Activated naive CD4-positive, alpha-beta T cell treated with anti-CD3 and anti-CD28 coated beads, Interleukin-2, amount 50 U/mL, for 24 hours (primary cell): ENCODE results near the gene SMC6.
A peak's percentile ranks its signal among the peaks of the same experiment; 100 is the strongest.

ENCODE experiments used
- H3K27ac Mint-ChIP-seq: one replicate; pipeline ENCODE4 v1.8.0; 2021; ENCODE audit warnings: mild to moderate bottlenecking, mixed read lengths
- H3K27me3 Mint-ChIP-seq: one replicate; pipeline ENCODE4 v1.8.0; 2021; ENCODE audit warnings: mixed read lengths
- H3K36me3 Mint-ChIP-seq: one replicate; pipeline ENCODE4 v1.8.0; 2021; ENCODE audit warnings: mixed read lengths
- H3K4me1 Mint-ChIP-seq: one replicate; pipeline ENCODE4 v1.8.0; 2021; ENCODE audit warnings: mixed read lengths
- H3K4me3 Mint-ChIP-seq: one replicate; pipeline ENCODE4 v1.8.0; 2021; ENCODE audit warnings: mild to moderate bottlenecking, mixed read lengths
- H3K9me3 Mint-ChIP-seq: one replicate; pipeline ENCODE4 v1.8.0; 2021; ENCODE audit warnings: mixed read lengths

The SMC6 gene, protein sequence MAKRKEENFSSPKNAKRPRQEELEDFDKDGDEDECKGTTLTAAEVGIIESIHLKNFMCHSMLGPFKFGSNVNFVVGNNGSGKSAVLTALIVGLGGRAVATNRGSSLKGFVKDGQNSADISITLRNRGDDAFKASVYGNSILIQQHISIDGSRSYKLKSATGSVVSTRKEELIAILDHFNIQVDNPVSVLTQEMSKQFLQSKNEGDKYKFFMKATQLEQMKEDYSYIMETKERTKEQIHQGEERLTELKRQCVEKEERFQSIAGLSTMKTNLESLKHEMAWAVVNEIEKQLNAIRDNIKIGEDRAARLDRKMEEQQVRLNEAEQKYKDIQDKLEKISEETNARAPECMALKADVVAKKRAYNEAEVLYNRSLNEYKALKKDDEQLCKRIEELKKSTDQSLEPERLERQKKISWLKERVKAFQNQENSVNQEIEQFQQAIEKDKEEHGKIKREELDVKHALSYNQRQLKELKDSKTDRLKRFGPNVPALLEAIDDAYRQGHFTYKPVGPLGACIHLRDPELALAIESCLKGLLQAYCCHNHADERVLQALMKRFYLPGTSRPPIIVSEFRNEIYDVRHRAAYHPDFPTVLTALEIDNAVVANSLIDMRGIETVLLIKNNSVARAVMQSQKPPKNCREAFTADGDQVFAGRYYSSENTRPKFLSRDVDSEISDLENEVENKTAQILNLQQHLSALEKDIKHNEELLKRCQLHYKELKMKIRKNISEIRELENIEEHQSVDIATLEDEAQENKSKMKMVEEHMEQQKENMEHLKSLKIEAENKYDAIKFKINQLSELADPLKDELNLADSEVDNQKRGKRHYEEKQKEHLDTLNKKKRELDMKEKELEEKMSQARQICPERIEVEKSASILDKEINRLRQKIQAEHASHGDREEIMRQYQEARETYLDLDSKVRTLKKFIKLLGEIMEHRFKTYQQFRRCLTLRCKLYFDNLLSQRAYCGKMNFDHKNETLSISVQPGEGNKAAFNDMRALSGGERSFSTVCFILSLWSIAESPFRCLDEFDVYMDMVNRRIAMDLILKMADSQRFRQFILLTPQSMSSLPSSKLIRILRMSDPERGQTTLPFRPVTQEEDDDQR

DNA sequence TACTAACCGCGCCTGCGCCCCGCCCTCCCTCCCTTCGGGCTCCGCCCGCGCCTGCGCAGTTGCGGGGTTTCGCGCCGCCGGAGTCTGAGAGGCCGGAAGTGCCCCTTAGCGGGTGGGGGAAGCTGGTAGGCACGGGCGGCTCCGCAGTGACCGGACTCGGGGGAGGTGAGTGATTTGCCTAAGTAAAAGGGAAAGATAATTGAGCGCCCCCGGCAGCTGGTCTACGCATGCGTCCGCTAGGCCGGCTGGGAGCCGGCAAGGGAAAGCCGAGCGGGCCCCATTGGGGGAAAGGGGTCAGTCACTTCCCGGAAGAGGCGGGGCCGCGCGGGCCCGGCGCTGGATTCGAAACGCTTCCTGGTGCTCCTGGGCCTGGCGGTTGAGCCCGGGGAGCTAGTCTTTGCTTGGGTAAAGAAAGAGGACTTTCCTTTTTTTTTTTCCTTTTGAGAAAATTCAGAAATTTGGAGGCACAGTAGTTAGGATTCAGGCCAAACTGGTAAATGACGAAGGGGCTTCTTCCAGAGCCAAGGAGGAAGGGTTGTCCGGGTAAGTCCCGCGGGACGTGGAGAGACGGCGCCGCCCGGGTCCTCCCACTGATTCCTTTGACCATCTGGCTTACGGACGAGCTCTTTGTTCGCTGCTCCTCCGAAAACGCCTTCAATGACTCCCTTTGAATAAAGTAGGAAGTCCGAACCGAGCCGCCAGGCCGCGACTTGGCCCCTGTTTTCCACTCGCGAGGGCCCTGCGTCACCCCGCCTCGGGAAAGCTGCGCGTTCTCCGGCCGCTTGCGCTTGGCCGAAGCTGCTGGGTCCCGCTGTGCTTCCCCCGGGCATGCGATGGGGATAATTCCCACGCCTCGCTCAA is at the start of gene SMC6, which contains the start of gene GEN1:
TSS of gene SMC6 (minus strand) at position 8 of the 861 bp plus-strand sequence. CDS start 7,864 bp downstream, outside the sequence.
TSS of gene GEN1 (plus strand) at position 336 of the 861 bp plus-strand sequence. CDS start 5,806 bp downstream, outside the sequence.
- Mint-ChIP-seq H3K4me1 (peaks cover 28% of the 10 kb centered on the region), H3K4me3 (peak within 1 kb of the TSS; percentile 95), H3K27ac (peak within 1 kb of the TSS; percentile 89), H3K27me3 (no peaks in the 10 kb centered on the region), H3K36me3 (no peaks in the 10 kb centered on the region), H3K9me3 (no peaks in the 10 kb centered on the region)

DNA sequence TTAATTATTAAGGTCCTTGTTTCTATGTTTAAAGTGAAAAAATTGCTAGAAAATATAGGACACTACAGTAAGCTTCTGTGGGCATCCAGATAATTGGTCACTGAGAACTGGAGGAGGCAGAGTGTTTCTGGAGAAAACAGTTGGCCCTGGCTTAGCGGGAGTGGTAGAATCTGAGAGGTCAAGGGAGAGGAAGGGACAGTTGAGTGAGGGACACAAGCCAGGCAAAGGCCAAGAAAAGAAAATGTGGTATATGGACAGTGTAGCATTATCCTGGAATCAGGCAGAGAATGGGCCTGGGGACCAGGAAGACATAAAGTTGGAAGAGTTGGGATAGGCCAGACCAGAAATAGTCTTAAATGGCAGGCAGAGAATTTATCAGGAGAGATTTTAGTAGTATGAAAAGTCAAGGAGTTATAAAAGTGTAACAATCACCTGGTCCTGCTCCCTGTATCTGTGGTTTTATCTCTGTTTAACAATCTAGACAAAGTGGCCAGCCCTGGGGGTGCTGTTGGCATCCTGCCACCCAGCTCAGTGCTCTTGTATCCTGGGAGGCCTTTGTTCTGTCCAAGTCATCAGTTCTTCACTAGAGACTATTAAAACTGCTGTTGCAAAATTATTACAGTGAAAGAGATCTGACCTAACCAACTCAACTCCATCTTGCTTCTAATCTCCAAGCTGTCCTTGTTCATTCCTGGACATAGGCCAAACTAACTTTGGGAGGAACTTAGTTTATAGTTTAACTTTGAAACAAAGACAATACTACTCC is 47.3 kb upstream of the SMC6 start:
- Mint-ChIP-seq H3K4me1 (no peaks in the 10 kb centered on the region), H3K27me3 (peaks cover 9% of the 10 kb centered on the region), H3K27ac (no peak overlapping the region)

DNA sequence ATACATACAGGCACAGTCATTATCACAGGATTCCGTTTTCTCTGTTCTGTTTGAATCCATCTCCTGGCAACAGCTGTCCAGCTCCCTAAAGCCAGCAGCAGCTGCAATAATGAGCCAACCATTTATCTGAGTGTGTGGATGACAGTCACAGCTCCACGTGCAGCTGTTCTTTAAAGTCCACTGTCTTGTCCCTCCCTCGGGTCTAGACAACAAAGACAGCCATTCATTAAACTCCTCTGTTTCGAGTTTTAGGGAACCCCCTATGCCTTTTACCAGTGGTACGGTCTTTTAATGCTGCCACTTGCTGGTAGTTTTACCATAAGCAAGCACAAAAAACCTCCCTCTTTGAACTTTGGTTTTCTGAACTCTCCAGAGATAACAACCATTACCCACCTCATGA is 46.6 kb upstream of the SMC6 start:
- Mint-ChIP-seq H3K36me3 (no peaks in the 10 kb centered on the region), H3K4me3 (no peak overlapping the region), H3K9me3 (no peaks in the 10 kb centered on the region), H3K4me1 (no peaks in the 10 kb centered on the region), H3K27me3 (peaks cover 9% of the 10 kb centered on the region), H3K27ac (no peak overlapping the region)

More for the DNA sequence above, 47.3 kb upstream of the SMC6 start:
- Mint-ChIP-seq H3K9me3 (no peaks in the 10 kb centered on the region), H3K4me3 (no peak overlapping the region), H3K36me3 (no peaks in the 10 kb centered on the region)

DNA sequence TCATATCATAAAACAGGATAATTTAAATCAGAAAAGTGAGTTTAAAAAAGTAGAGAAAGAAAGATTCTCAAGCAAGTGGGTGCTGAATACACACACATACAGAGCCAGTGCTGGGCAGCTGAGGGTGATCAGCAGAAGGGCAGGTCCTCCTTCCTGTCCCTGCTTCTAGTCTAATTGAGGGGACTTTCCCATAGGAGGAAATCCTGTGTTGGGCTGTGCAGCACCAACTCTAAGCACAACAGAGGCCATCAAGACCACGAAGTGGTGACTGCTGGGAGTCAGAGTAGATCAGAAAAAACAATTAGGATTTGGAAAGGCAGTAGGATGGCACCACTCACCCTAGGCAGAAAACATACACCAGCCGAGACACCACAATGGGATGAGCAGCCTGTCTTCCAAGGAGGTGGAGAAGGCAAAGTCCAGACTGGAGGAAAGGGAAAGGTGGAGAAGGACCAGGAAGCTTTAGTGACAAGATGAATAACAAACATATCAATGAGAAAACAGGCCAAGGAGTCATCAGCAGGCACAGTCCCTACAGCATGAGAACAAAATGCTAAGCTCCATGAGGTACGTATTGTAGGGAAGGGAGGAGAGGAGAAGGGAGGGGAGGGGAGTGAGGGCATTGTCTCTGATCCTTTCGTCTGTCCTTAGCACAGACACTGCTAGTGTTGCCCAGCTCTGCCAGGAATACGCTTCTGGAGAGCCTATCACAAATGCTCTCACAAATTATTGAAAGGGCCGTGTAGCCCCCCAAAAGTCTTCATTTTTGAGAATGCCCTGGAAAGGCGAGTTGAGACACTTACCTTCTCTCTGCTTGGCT is 45.9 kb upstream of the SMC6 start:
- H3K36me3 Mint-ChIP-seq = no peaks in the 10 kb centered on the region
- H3K9me3 Mint-ChIP-seq = no peaks in the 10 kb centered on the region
- H3K27ac Mint-ChIP-seq = no peak overlapping the region
- H3K27me3 Mint-ChIP-seq = peaks cover 11% of the 10 kb centered on the region
- H3K4me3 Mint-ChIP-seq = no peak overlapping the region
- H3K4me1 Mint-ChIP-seq = no peaks in the 10 kb centered on the region

DNA sequence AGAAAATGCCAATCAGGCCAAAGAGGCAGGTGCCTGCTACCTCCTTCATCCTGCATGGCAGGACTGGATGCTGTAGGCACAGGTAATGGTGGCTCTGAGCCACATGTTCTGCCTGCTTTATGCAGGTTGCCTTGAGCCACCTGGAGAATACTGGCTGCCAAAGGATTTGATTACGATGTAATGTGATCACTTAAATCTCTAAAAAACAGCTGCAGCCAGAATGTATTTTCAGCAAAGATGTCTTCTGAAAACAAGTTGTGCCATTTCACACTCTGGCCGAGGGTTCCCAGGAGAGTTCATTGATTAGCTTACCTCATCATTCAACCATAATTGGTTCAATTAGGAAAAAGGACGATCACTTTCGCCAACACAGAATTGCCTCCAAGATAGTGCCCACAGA is 44.7 kb upstream of the SMC6 start:
- peaks cover 10% of the 10 kb centered on the region for H3K27me3 Mint-ChIP-seq
- H3K9me3 Mint-ChIP-seq = no peaks in the 10 kb centered on the region
- H3K4me3 Mint-ChIP-seq = no peak overlapping the region
- H3K27ac Mint-ChIP-seq = no peak overlapping the region
- H3K4me1 Mint-ChIP-seq = no peaks in the 10 kb centered on the region
- H3K36me3 Mint-ChIP-seq = no peaks in the 10 kb centered on the region

DNA sequence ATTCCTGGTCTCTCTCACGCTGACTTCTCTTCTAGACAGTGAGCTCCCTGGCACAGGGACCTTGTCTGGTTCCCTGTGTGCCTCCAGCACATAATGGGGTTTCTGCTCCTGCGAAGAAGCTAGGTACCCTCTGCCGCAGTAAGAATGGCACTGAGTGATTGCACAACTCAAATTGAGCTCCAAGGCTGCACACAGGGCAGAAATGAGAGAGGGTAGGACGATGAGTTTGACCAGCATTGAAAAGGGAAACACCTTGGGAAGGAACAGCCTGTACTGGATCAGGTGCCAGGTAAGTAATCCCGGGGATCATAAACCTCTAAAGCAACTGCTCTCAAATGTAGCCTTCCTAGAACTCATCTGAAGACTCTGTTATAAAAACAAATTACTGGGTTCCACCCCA is 41.7 kb upstream of the SMC6 start:
- no peak overlapping the region for H3K4me3 Mint-ChIP-seq
- H3K4me1 Mint-ChIP-seq = no peaks in the 10 kb centered on the region
- H3K27ac Mint-ChIP-seq = no peak overlapping the region
- no peaks in the 10 kb centered on the region for H3K36me3 Mint-ChIP-seq
- no peaks in the 10 kb centered on the region for H3K9me3 Mint-ChIP-seq
- H3K27me3 Mint-ChIP-seq = peaks cover 13% of the 10 kb centered on the region

DNA sequence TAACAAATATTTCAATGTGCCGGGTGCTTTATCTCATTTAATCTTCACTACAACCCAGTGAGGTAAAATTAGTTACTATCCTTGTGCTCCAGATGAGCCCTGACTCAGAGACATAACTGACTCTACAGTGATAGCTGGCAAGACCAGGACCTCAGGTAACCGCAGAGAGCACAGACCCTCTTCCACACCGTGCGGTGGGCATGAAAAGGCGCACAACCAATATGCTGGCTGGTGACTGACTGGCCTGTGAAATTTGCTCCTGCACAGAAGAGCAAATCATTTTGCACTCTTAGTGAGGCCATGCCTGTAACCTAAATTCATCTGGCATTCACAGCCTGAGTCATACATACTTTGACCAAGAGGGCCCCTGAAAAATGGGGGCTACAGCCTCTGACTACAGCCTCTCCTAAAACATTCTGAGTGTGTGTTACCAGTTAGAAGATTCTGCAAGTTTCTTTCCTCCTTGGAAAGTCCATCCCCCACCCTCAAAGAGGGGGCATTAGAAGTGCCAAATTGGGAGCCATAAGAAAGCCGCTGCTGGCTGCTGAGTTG is 40.3 kb upstream of the SMC6 start:
- Mint-ChIP-seq H3K4me3 (no peak overlapping the region), H3K4me1 (no peaks in the 10 kb centered on the region), H3K27me3 (peaks cover 11% of the 10 kb centered on the region), H3K9me3 (no peaks in the 10 kb centered on the region), H3K36me3 (no peaks in the 10 kb centered on the region), H3K27ac (no peak overlapping the region)

DNA sequence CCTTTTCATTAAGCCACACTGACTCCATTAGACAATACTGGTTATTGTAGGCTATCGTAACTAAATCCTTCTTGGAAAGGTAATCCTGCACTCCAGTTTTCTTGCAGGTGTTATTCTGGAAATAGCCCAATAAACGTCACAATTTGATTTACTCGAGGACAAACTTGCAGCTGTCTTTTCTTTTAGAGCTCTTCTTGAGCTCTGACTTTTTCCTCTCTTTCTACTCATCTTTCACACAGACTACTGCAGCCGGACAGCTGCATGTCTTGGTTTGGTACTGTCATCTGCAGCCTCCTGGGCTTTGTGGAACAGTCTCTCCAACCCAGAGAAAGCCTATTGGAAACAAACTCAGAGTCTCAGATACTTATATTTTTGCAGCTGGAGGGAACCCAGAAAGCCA is 39.7 kb upstream of the SMC6 start:
- H3K27ac Mint-ChIP-seq = no peak overlapping the region
- no peaks in the 10 kb centered on the region for H3K4me1 Mint-ChIP-seq

DNA sequence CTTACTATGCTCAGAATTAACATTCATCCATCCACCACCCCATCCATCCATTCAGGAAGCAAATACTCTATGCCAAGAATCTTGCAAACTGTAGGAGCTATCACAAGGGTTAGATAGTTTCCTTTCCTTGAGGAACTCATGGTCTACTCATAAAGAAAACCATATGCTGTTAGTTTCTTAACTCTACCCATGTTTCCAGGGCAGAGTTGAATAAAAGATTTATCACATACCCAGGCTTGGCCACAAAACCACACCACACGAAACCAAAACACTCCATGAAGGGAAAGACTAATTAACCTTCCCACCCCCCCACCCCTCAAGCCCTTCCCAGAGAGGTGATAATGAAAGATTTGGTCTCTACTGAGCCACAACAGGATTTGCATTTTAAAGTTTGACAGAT is 38.9 kb upstream of the SMC6 start:
- peaks cover 11% of the 10 kb centered on the region for H3K27me3 Mint-ChIP-seq
- no peaks in the 10 kb centered on the region for H3K36me3 Mint-ChIP-seq
- no peak overlapping the region for H3K4me3 Mint-ChIP-seq
- no peaks in the 10 kb centered on the region for H3K4me1 Mint-ChIP-seq
- H3K9me3 Mint-ChIP-seq = no peaks in the 10 kb centered on the region
- H3K27ac Mint-ChIP-seq = no peak overlapping the region

More for the DNA sequence above, 39.7 kb upstream of the SMC6 start:
- Mint-ChIP-seq H3K9me3 (no peaks in the 10 kb centered on the region), H3K27me3 (peaks cover 11% of the 10 kb centered on the region), H3K36me3 (no peaks in the 10 kb centered on the region), H3K4me3 (no peak overlapping the region)

DNA sequence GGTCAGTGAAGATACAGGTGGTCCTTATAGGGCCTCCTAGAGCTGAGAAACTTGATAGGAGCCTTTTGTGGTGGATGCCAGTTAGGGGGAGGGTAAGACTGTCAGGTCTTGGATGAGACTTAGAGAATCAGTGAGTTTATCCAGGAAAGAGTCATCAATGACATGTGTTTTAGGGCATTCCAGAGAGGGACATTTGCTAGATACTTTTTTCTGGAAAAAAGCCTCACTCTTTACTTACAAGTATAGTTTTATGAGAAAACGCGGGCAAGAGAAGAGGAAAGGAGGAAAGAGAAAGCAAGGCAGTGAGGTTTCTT is 38.2 kb upstream of the SMC6 start:
- Mint-ChIP-seq H3K27me3 (peaks cover 11% of the 10 kb centered on the region), H3K36me3 (no peaks in the 10 kb centered on the region), H3K27ac (no peak overlapping the region), H3K4me1 (no peaks in the 10 kb centered on the region), H3K9me3 (no peaks in the 10 kb centered on the region), H3K4me3 (no peak overlapping the region)

DNA sequence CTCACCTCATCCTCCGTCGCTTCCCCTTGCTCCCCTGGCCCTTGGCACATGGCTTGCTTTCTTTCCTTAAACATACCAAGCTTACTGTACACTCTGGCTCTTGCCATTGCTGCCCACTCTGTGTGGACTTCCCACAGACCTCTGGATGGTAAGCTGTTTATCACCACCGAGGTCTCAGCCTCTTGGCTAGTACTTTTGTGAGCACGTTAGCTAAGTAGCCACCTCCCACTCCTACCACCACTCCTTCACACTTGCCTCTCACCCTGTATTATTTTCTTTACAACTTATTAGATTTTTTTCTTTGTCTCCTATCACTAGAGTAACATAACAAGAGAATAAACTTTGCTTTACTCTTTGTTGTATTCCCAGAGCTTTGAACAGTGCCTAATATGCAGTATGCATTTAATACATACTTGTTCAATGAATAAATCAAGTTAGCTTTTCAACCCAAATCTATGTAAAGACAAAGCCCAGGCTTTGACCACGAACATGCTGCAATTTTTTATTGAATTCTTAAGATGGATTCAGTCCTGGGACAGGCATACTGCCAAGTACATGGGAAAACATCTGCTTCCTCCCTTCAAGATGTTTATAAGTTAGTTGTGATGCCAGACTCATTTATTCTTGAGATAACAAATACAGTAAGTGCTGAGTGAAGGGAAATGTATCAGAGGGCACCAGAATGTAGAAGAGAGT is 37.7 kb upstream of the SMC6 start:
- H3K36me3 Mint-ChIP-seq = no peaks in the 10 kb centered on the region
- H3K4me1 Mint-ChIP-seq = no peaks in the 10 kb centered on the region
- no peaks in the 10 kb centered on the region for H3K9me3 Mint-ChIP-seq
- H3K27me3 Mint-ChIP-seq = peaks cover 9% of the 10 kb centered on the region
- H3K4me3 Mint-ChIP-seq = no peak overlapping the region
- H3K27ac Mint-ChIP-seq = no peak overlapping the region

DNA sequence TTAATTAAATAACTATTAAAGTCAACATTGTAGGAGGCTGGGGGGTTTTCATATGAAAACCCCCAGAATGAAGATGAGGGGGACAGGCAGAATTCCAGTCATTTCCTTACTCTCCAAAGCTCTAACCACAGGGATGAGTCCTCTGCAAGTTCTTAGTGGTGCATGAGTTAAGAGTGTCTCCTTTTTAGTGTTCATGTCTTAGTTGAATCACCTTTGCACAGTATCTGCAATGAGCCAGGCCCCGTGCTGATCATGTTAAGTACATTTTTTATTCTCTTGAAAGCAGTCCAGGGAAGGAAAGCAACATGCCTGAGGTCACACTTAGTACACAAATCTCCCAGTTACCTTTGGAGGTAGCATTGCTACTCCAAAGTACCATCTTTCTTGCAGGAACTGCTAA is 36.9 kb upstream of the SMC6 start:
- H3K4me3 Mint-ChIP-seq = no peak overlapping the region
- H3K4me1 Mint-ChIP-seq = no peaks in the 10 kb centered on the region
- H3K27me3 Mint-ChIP-seq = peaks cover 9% of the 10 kb centered on the region
- H3K9me3 Mint-ChIP-seq = peaks cover 3% of the 10 kb centered on the region
- H3K36me3 Mint-ChIP-seq = no peaks in the 10 kb centered on the region
- no peak overlapping the region for H3K27ac Mint-ChIP-seq

DNA sequence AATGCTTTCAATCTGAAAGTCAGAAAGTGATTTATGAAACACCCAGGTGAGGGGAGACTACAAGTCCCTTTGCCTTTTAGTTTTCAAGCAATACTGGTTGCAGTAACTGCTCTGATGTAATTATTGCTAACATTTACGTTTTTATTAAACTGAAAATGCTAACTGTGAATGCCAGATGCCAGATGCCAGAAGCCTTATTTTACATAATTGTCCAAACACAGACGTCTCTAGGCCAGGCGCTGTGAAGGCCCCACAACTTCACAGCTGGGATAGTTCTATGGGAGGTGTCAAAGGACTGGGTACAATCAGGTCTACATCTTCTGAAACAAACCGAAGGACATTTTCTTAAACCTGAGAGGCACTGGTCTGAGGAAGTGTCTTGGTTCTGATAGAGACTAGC is 35.2 kb upstream of the SMC6 start:
- Mint-ChIP-seq H3K27me3 (peaks cover 6% of the 10 kb centered on the region), H3K27ac (no peak overlapping the region), H3K36me3 (no peaks in the 10 kb centered on the region), H3K9me3 (peaks cover 7% of the 10 kb centered on the region), H3K4me1 (no peaks in the 10 kb centered on the region), H3K4me3 (no peak overlapping the region)
